Heart right ventricle (tissue), 16 donors: ENCODE measurements around the gene HEXIM1. TPM values are rescaled to one million over a fixed set of nuclear protein-coding genes. Genes with fewer than 3 reads are reported as not detected.
A peak's percentile ranks its signal among the peaks of the same experiment; 100 is the strongest.

Experiments
- ATAC-seq, 8 donors: fragments of 200-7000 bp; cut with Tn5 transposase; one replicate each; pipeline ENCODE4 v1.9.1; 2020; ENCODE audit warnings: mild to moderate bottlenecking in 8 of 8, moderate library complexity in 8 of 8, moderate number of reproducible peaks in 1 of 8
- DNase-seq, 2 donors: peaks; one replicate each; pipeline ENCODE4 v3.0.0-alpha.2; 2020
- H3K27ac ChIP-seq, 10 donors: fragments of 200-600 bp; sonication (generic) in 2 of 10; one replicate each; pipeline versions ENCODE4 v1.5.0 to v1.8.0; 2020 to 2022; ENCODE audit warnings: mild to moderate bottlenecking in 3 of 10
- H3K27me3 ChIP-seq, 7 donors: fragments of 200-600 bp; one replicate each; pipeline ENCODE4 v1.8.0; 2021 to 2022; ENCODE audit warnings: mild to moderate bottlenecking in 2 of 7
- H3K36me3 ChIP-seq, 9 donors: fragments of 200-600 bp; sonication (generic) in 1 of 9; one replicate each; pipeline versions ENCODE4 v1.5.0 to v1.8.0; 2020 to 2022; ENCODE audit warnings: mild to moderate bottlenecking in 2 of 9
- H3K4me1 ChIP-seq, 9 donors: fragments of 200-600 bp; sonication (generic) in 1 of 9; one replicate each; pipeline versions ENCODE4 v1.5.0 to v1.8.0; 2020 to 2022; ENCODE audit warnings: mild to moderate bottlenecking in 4 of 9
- H3K4me3 ChIP-seq, 10 donors: fragments of 200-600 bp; sonication (generic) in 2 of 10; one replicate each; pipeline versions ENCODE4 v1.5.0 to v1.8.0; 2020 to 2022; ENCODE audit warnings: mild to moderate bottlenecking in 7 of 10, moderate library complexity in 2 of 10
- H3K9me3 ChIP-seq, 11 donors: fragments of 200-600 bp in 10 of 11; sonication (generic) in 2 of 11; one replicate each; pipeline versions ENCODE4 v1.5.0 to v1.8.0; 2013 to 2022; ENCODE audit warnings: mild to moderate bottlenecking in 2 of 11, control low read depth in 1 of 11, moderate library complexity in 1 of 11
- CTCF ChIP-seq, 9 donors: fragments of 200-600 bp; sonication (generic) in 2 of 9; IDR thresholded peaks; one replicate each; pipeline versions ENCODE4 v1.5.0 to v1.8.0; 2021 to 2022; ENCODE audit warnings: antibody characterized with exemption in 9 of 9, mild to moderate bottlenecking in 5 of 9, moderate library complexity in 1 of 9
- WGBS, 2 donors: extraction: QIAGEN DNeasy Blood & Tissue Kit; methylation state at CpG; one replicate each; pipeline ENCODE4 v1.1.7; 2013; ENCODE audit warnings: inconsistent platforms in 1 of 2; 5-methylcytosine and 5-hydroxymethylcytosine counted together
- intact Hi-C, 10 donors: fragments of 100-400 bp; cut with DNase I; formaldehyde crosslinking; loops; one replicate each; pipeline versions ENCODE4 v1.11.1 to v1.14.2; 2022
- polyA plus RNA-seq, 2 donors: library from polyadenylated mRNA; stranded (reverse); fragments of 200-250 nt; gene quantifications; one replicate each; pipeline ENCODE4 v1.2.3, GENCODE V29; 2013
- total RNA-seq, 10 donors: library from RNA; stranded (reverse); fragmentation: NEBNext Ultra II Directional in 3 of 10; extraction: Animal tissue kit (Norgen Biotek cat#: 25700) in 3 of 10; gene quantifications; one replicate each; pipeline versions ENCODE4 v1.2.1 to v1.2.4, GENCODE V29; 2021 to 2023
- donor health status: Arrhythmogenic right ventricular cardiomyopathy.
- donor health status: ischemic (EF 13 %, LVEDD 7.1; RV severe dilation, severe dysfunction).
- donor health status: healthy with polysubstance abuse.
- donor health status: DM: no; HTN: yes; CAD: no.
- donor health status: DM: no; HTN: no; CAD: no.
- donor health status: ischemic (EF 25% LVEDD 6.9; RV normal size, moderate dysfunction).
- donor health status: ischemic (EF 25% LVEDD 5.7; RV mildly dilated, moderate dysfunction).
- donor health status: healthy.
- donor health status: DM: yes; HTN: yes; CAD: no.
- donor health status: Ischemic cardiomyopathy.
- donor health status: ischemic (EF 35%, LVEDD 5.7; RV mildly dilated, moderate dysfunction).
- donor health status: nonischemic (EF 11% LVEDD 7.7; RV severe dilation, severe dysfunction).
- donor health status: DM: yes; HTN: yes; CAD: no.
- donor health status: PGD.
- donor health status: ischemic (EF 29% LVEDD 5.4; RV normal size, mild dysfunction).
- donor health status: nonischemic (EF 23%, LVEDD 6.1; RV moderate dilation, normal function).

HEXIM1 gene
- total and polyA plus RNA-seq, 12 donors = 8.4 to 37.4 (median 18.3) TPM

- Histone ChIP-seq H3K27me3 (no peaks in the 10 kb centered on the region), H3K4me3 (peak overlapping the region in 9 of 10 donors; percentile 24 to 62 (median 54)), H3K27ac (peak overlapping the region; percentile 74 to 96 (median 92)), H3K4me1 (peaks cover 6 to 39% (median 33%) of the 10 kb centered on the region in 9 donors), H3K9me3 (no peaks in the 10 kb centered on the region), H3K36me3 (peaks cover 0 to 20% (median 0%) of the 10 kb centered on the region in 9 donors)
- WGBS, 2 donors = 62 to 71% methylated on average over 13 of the region's 13 CpGs
- TF ChIP-seq CTCF (IDR thresholded peaks at IDR 0.05) = no peak
- intact Hi-C loops = loop anchor here in 1 of 10 donors (10.0 kb wide), 1 partner anchor 172 kb away; the partner anchor contains the start of gene MAP3K14
- DNase-seq (no peak), ATAC-seq (no peak)
These were observed 5.1 kb upstream of the HEXIM1 start for GRCh38 chr17:45143094-45143670.

GRCh38 chr17:45143767-45144198, 4.5 kb upstream of the HEXIM1 start:
- DNase-seq (peak; percentile 88 to 92), ATAC-seq (peak; percentile 4 to 34 (median 14))
- 16 to 18% methylated on average over 21 of the region's 21 CpGs for WGBS, 2 donors
- peaks cover 0 to 14% (median 0%) of the 10 kb centered on the region in 9 donors for H3K36me3 ChIP-seq
- no peak for TF ChIP-seq CTCF (IDR thresholded peaks at IDR 0.05)
- H3K4me3 ChIP-seq = peak overlapping the region; percentile 14 to 62 (median 52)
- H3K27me3 ChIP-seq = no peaks in the 10 kb centered on the region
- no peaks in the 10 kb centered on the region for H3K9me3 ChIP-seq
- peak overlapping the region; percentile 74 to 96 (median 92) for H3K27ac ChIP-seq
- H3K4me1 ChIP-seq = peaks cover 6 to 39% (median 33%) of the 10 kb centered on the region in 9 donors
- intact Hi-C loops = loop anchor here in 1 of 10 donors (10.0 kb wide), 1 partner anchor 171 kb away; the partner anchor contains the start of gene MAP3K14

- peak overlapping the region; percentile 74 to 96 (median 92) for H3K27ac ChIP-seq
- TF ChIP-seq CTCF (IDR thresholded peaks at IDR 0.05) = no peak
- 19% methylated on average over 65 to 71 of the region's 71 CpGs for WGBS, 2 donors
- DNase-seq (peak; percentile 53 to 73), ATAC-seq (peak in 4 of 8 donors; percentile 2 to 23 (median 16))
- no peaks in the 10 kb centered on the region for H3K9me3 ChIP-seq
- H3K27me3 ChIP-seq = no peaks in the 10 kb centered on the region
- peak overlapping the region; percentile 14 to 62 (median 52) for H3K4me3 ChIP-seq
- intact Hi-C loops = loop anchor here in 1 of 10 donors (10.0 kb wide), 1 partner anchor 170 kb away; the partner anchor contains the start of gene MAP3K14
- H3K36me3 ChIP-seq = peaks cover 0 to 8% (median 0%) of the 10 kb centered on the region in 9 donors
- peaks cover 6 to 39% (median 33%) of the 10 kb centered on the region in 9 donors for H3K4me1 ChIP-seq
These were observed 3.9 kb upstream of the HEXIM1 start for GRCh38 chr17:45144199-45145034.

GRCh38 chr17:45145035-45145389, 3.3 kb upstream of the HEXIM1 start:
- 81 to 83% methylated on average over 8 of the region's 8 CpGs for WGBS, 2 donors
- Histone ChIP-seq H3K27me3 (no peaks in the 10 kb centered on the region), H3K27ac (peak overlapping the region; percentile 74 to 96 (median 92)), H3K4me3 (peak overlapping the region in 9 of 10 donors; percentile 24 to 62 (median 54)), H3K36me3 (peaks cover 0 to 2% (median 0%) of the 10 kb centered on the region in 9 donors), H3K4me1 (peaks cover 6 to 39% (median 33%) of the 10 kb centered on the region in 9 donors), H3K9me3 (no peaks in the 10 kb centered on the region)
- no peak for TF ChIP-seq CTCF (IDR thresholded peaks at IDR 0.05)
- DNase-seq (no peak), ATAC-seq (no peak)
- intact Hi-C loops = loop anchor here in 1 of 10 donors (10.0 kb wide), 1 partner anchor 170 kb away; the partner anchor contains the start of gene MAP3K14
